Caki2 (cell line): ENCODE results near the gene ANKRD33B. TPM values are rescaled to one million over a fixed set of nuclear protein-coding genes. Genes with fewer than 3 reads are reported as not detected.
"Not testable (repeated sequence)": the region's sequence is repeated elsewhere in the genome, so short reads cannot be mapped to it uniquely, and the experiment has no call there.

Source experiments
- DNase-seq: peaks from one replicate; pipeline ENCODE4 v3.0.0-alpha.2; 2015; ENCODE audit warnings: low read depth
- in situ Hi-C: cut with HindIII; loops from 2 replicates; pipeline ENCODE4 v1.10.0; 2016; ENCODE audit warnings: low sequenced_read_pairs, low pct_unique_long_range_greater_than_20kb, mixed read lengths
- total RNA-seq: library from RNA; depleted of rRNA; stranded (reverse); fragments of >200 nt; shearing (Covaris generic); gene quantifications from 2 replicates; pipeline ENCODE4 v1.2.3, GENCODE V29; 2014; ENCODE audit warnings: low replicate concordance

ANKRD33B gene
- total RNA-seq, 1 experiment from 2014 or later = 9.3 TPM

DNA sequence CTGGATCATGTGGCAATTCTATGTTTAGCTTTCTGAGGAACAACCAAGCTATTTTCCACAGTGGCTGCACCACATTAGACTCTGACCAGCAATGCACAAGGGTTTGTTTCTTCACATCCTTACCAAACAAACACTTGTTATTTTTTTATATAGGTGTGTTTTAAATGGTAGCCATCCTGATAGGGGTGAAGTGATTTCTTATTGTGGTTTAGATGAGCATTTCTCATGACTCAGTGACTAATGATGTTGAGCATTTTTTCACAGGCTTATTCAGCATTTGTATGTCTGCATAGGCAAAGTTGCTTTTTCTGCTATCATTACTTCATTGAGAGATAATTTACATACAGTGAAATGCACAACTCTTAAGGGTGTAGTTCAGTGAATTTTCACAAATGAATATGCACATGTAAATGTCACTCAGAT lies 36.0 kb downstream of the ANKRD33B start:
- peak; percentile 73 for DNase-seq
- in situ Hi-C loops = no loop called here

DNA sequence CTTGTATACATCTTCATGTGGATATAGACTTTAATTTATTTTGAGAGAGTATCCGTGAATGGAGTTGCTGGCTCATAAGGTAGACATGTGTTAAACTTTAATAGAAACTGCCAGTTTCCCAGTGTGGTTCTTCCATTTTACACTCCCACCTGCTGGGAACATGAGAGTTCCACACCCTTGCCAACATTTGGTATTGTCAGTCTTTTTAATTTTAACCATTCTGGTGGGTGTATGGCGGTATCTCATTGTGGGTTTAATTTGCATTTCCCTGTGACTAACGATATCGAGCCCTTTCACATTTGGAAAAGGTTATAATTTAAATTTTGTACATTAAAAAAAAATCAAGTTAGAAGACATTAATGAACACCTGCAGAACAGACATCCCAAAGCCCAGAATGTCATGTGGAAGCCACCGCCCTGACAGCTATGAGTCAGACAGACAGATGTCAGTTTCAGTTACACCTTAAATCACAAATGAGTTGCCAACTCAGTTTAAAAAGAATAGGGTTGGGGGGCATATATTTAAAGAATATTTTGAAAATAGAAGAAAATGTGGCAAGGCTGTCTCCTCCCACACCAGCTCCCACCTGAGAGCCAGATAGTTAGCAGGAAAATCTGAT lies 36.9 kb downstream of the ANKRD33B start:
- in situ Hi-C loops = no loop called here
- peak; percentile 50 for DNase-seq

DNA sequence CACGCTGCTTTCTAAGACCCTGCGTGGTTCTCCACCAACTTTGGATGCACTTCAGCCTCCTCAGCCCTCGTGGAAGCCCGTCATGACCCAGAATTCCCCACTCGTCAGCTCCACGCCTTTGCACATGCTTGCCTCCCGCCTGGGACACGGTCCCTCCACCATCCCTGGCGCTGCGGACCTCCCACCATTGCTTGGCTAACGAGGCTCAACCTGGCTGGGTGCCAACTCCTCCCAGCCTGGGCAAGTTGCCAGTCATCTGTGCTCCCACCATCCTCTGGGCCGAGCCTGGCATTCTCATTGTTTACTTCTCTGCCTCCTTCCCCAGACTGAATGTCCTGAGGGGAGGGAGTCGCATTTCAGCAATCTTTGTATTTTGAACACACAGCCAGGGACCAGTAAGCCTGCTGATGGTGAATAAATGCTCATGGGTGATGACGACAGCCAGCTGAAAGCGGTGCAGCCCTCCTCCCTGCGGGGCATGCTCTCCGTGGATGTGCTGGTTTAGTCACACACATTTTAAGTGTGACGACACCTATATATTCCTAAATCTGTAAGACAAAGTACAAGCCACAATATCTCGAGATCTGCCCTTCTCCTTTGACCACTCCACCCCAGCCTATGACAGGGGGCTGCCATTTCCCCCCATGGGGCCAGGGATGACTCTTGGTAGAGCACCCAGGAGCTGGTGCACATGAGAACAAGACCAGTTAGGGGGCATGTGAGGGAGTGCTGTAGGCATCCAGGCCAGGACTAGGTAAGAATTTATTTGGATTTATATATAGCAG lies 37.6 kb downstream of the ANKRD33B start:
- peak; percentile 97 for DNase-seq
- in situ Hi-C loops = no loop called here

DNA sequence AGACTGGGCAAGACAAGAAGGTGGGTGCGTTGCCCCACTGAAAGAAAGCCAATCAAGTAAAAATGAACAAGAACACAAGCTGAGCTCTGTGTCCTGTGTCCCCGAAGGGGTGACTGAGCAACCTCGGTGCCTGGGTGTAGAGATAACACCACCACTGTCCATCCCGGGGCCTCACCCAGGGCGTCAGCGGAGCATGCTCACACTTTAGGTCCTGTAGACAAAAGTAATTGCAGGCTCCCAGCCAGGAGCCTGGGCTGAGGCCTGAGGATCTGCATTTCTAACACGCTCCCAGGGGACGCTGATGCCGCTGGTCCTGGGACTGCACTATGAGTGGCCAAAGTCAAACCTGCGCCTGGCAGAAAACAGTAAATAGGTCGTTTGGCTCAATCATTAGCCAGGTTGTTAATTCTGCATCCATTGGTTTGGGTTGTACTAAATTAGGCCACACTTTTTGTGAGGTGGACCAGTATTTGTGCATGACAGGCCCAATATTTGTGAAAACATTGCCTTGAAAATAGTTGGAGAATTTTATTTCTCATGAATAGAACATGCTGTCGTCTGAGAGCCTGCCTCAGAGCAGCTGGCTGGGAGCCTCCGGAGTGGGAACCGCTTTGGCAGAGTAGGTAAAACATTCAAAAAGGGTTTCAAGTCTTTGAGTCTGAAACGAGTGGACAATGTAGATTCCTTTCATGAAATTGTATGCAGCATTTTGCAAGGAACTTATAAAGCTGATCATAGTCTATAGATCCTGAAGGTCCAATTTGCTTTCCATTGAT lies 38.3 kb downstream of the ANKRD33B start:
- in situ Hi-C loops = no loop called here
- no peak for DNase-seq

DNA sequence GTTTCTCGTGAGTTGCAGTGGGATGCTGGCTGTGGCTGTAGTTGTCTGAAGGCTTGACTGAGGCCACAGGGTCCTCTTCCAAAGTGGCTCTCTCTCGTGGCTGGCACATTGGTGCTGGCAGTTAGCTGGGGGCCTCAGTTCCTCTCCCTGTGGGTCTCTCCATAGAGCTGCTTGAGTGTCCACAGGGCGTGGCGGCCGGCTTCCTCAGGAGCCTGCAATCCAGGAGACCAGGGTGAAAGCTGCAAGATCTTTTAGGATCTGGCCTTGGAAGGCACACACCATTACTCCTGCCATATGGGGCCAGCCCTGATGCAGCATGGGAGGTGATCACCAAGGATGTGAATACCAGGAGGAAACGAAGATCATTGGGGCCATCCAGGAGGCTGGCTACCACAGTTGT lies 41.1 kb downstream of the ANKRD33B start:
- in situ Hi-C loops = no loop called here
- no peak for DNase-seq

DNA sequence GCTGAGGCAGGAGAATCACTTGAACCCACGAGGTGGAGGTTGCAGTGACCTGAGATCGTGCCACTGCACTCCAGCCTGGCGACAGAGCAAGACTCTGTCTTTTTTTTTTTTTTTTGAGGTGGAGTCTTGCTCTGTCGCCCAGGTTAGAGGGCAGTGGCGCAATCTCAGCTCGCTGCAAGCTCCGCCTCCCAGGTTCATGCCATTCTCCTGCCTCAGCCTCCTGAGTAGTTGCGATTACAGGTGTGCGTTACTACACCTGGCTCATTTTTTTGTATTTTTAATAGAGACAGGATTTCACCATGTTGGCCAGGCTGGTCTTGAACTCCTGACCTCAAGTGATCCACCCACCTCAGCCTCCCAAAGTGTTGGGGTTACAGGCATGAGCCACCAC lies 42.8 kb downstream of the ANKRD33B start:
- in situ Hi-C loops = not testable (repeated sequence)

DNA sequence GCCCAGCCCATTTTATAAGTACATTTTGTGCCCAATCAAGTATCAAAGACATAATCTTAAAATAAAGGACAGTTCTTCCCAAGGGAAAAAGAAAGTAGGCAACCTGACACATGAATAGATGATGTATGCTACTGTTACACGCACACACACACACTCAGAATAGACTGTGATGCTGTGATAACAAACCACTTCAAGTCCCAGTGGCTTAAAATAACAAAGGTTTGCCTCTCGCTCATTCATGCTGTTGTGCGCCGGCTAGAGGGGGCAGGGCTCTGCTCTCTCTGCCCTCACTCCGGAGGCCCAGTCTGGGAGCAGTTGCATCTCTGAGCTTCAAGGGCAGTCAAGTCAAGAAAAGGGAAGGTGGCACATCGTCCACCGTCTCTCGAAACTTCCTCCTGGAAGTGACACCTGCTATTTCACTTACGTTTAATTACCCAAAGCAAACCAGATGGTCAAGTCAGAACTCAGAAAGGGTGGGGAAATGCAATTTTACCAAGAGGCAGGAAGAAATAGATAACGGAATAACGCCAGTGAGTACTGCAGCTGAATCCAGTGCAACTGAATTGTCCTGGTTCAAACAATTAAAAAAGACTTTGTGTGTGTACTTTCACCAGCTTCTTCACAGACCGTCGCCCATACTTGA lies 43.3 kb downstream of the ANKRD33B start:
- in situ Hi-C loops = no loop called here

More for the DNA sequence above, 42.8 kb downstream of the ANKRD33B start:
- DNase-seq = not testable (repeated sequence)

DNA sequence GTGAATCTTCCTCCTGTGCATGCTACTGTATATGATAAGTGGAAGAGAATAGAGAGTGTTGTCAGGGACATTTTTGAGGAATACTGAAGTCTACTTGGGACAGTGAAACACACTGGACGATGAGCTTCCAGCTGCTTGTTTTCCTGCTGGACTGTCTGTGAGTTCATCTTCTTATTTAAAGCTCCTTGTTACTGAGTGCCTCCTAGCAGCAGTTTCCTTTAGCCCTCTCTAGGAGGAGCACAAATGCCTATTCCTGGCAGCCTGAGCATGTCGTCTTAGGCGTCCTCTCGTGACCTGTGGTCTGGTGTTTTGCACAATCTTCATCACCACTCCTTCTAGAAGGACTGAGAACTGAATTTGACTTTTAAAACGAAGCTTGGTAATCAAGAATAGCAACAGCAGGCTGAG lies 43.8 kb downstream of the ANKRD33B start:
- DNase-seq = peak; percentile 73
- in situ Hi-C loops = no loop called here

More for the DNA sequence above, 43.3 kb downstream of the ANKRD33B start:
- DNase-seq = peak; percentile 90

DNA sequence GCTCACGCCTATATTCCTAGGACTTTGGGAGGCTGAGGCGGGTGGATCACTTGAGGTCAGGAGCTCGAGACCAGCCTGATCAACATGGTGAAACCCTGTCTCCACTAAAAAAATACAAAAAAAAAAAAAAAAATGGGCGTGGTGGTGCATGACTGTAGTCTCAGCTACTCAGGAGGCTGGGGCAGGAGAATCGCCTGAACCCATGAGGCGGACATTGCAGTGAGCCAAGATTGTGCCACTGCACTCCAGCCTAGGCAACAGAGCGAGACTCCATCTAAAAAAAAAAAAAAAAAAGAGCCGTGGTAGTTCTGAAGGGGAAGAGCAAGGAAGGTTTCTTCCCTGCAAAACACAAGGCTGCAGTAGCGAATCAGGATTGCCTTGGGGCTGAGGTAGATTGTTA lies 44.2 kb downstream of the ANKRD33B start:
- in situ Hi-C loops = not testable (repeated sequence)

DNA sequence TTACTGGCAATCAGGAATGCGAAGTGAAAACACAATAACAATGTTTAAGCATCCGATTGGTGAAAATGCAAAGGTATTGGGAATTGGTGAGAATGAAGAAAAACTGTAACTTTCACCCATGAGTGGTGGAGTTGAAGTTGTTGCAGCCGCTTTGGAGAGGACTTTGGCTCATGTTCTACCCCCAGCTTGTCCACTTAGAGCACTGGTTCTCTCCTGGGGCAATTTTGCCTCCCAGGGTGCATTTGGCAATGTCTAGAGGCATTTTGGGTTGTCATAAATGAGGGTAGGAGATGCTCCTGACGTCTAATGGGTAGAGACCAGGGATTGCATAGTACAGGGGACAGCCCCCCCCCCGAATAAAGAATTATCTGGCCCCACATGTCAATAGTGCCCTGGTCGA lies 46.2 kb downstream of the ANKRD33B start:
- no peak for DNase-seq
- in situ Hi-C loops = no loop called here

More for the DNA sequence above, 44.2 kb downstream of the ANKRD33B start:
- DNase-seq = peak; percentile 25

DNA sequence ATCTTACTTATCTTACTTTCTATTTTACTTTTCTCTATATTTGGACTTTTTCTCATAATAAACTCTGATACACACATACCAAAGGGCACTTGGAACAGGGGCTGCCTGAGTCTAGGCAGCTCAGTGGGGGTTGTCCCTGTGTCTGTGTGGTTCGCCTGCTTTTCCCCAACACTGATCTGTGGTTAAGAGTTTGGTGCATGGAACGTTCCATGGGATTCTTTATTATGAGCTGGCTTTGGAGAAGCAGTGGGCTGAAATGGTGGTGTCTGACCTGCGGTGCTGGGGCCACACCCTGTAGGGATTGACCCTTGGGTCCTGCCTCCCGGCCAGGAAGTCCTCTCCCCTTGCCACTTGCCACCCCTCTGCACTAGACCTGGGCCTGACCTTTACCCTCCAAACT lies 47.4 kb downstream of the ANKRD33B start:
- DNase-seq = no peak
- in situ Hi-C loops = no loop called here

DNA sequence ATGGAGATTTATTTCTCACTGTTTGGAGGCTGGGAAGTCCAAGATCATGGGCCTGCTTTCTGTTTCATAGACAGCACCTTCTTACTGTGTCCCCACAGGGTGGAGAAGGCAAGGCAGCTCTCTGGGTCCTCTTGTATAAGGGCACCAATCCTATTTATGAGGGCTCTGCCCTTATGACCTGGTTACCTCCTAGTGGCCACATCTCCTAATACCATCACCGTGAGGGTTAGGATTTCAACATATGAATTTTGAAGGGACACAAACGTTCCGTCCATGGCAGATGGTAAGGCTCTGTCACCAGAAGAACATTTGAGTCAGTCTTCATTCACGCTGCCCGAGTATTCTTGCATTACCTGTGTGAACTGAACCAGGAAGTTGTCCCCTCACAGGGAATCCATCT lies 48.4 kb downstream of the ANKRD33B start:
- in situ Hi-C loops = no loop called here
- DNase-seq = no peak

DNA sequence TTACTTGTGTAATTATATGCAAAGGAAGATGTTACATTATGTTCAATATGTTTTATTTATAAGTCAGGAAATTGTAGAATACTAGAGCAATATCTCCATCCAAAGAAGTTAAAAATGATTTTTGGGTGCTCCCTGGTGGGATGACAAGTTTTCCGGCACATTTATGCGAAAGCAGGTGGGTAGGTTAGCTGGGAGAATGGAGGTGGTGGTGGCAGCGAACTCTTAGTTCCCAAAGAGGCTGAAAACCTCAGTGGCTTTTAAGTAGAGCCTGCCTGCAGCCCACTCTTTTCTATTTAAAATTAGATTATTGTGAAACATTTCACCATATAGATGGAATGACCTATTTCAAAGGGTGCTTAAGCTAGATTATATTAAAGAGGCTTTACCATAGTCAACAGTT lies 51.8 kb downstream of the ANKRD33B start:
- DNase-seq = no peak
- in situ Hi-C loops = no loop called here

DNA sequence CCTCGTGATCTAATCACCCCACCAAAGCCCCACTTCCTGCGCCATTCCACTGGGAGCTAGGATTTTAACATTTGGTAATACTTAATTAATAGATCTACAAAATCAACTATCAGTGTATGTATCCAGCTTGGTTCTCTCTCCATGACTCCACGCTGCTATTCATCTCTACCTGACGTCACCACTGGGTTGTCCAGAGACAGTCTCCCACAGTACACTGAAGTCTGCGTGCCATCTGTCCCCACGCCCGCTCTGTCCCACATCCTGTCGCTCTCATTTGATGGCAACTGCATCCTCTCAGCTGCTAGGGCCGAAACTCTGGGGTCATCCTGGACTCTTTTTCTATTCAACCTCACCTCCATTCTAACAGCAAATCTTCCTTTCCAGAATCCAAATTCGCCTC lies 53.2 kb downstream of the ANKRD33B start:
- no peak for DNase-seq
- in situ Hi-C loops = no loop called here

DNA sequence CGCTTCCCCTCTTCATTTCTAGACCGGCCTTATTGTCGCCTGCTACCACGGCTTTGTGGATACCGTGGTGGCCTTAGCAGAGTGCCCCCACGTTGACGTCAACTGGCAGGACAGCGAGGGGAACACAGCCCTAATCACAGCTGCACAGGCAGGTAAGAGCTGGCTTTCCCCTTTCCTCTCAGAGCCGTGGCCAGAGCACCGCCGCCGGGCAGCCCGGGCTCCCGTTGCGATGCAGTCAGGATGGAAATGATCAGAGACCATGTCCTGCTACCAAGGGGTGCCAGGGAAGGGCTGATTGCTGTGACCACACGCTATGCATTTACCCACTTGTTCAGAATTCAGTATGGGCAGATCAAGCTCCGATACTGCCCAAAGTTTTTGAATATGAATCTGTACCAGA lies 54.4 kb downstream of the ANKRD33B start:
- in situ Hi-C loops = no loop called here
- DNase-seq = no peak

DNA sequence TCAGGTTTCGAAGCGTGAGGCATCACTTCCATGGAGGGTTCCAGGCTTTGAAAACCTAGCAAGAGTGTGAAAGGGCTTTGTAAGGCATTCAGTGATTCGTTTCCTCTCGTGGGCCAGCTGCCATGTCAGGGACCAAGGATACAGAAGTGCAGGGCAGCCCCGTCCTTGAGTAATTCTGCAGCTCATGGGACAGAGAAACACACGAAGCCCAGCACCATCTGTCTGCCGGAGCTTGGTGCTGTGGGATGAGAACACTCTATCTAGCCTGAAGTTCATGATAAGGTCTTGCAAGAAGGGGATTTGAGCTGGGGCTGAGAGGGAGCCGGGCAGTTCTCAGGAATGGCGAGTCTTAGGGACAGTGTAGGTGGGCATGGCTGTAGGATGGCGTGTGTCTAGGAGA lies 55.8 kb downstream of the ANKRD33B start:
- in situ Hi-C loops = loop anchor here (10.0 kb wide), 1 partner anchor 165 kb away; no protein-coding TSS in a partner anchor
- DNase-seq = no peak

DNA sequence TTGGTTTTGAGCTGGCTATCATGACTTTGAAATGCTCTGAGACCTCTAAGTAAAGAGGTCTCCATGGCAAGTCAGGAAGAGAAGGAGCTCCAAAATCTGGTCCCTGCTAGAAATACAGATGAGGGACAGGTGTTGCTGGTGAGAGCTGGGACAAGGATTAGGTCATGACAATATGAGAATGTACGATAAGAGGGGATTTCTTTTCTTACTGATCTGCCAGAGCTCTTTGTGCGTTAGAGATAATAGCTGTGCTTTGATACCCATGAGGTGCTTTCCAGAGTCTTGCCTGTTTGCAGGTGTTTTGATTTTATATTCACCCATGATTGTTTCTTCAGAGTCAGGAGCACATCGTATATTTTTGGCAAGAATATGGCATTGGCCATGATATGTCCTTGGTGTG lies 56.5 kb downstream of the ANKRD33B start:
- in situ Hi-C loops = loop anchor here (10.0 kb wide), 1 partner anchor 166 kb away; no protein-coding TSS in a partner anchor
- DNase-seq = no peak

DNA sequence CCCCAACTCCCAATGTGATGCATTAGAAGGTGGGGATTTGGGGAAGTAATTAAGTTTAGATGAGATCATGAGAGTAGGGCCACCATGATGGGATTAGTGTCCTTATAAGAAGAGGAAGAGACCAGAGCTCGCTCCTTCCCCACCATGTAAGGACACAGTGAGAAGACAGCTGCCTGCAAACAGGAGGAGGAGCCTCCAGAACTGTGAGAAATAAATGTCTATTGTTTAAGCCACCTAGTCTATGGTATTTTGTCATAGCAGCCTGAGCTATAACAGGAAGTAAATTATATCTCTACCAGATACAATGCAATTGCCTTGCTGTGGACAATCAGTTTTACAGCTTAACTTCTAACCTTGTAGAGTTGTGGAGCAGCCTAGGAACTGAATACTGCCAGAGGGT lies 58.0 kb downstream of the ANKRD33B start:
- no peak for DNase-seq
- in situ Hi-C loops = loop anchor here (10.0 kb wide), 1 partner anchor 167 kb away; no protein-coding TSS in a partner anchor
